Osteocyte (in vitro differentiated cells): ENCODE measurements around the gene MAP1B. TPM values are rescaled to one million over a fixed set of nuclear protein-coding genes. Genes with fewer than 3 reads are reported as not detected.

Experiments
- DNase-seq: peaks from one replicate; pipeline ENCODE4 v3.0.0; 2021; ENCODE audit warnings: mixed read lengths; ENCODE audit not compliant: unreplicated experiment; ENCODE audit errors: extremely low spot score
- H3K27ac Mint-ChIP-seq: one replicate; pipeline ENCODE4 v1.8.0; 2021; ENCODE audit warnings: mild to moderate bottlenecking, mixed read lengths; ENCODE audit not compliant: unreplicated experiment
- H3K27me3 Mint-ChIP-seq: one replicate; pipeline ENCODE4 v1.8.0; 2021; ENCODE audit warnings: mixed read lengths; ENCODE audit not compliant: unreplicated experiment
- H3K36me3 Mint-ChIP-seq: one replicate; pipeline ENCODE4 v1.8.0; 2021; ENCODE audit warnings: mixed read lengths; ENCODE audit not compliant: unreplicated experiment
- H3K4me1 Mint-ChIP-seq: one replicate; pipeline ENCODE4 v1.8.0; 2021; ENCODE audit warnings: mixed read lengths; ENCODE audit not compliant: unreplicated experiment
- H3K4me3 Mint-ChIP-seq: one replicate; pipeline ENCODE4 v1.8.0; 2021; ENCODE audit warnings: mild to moderate bottlenecking, moderate library complexity, mixed read lengths; ENCODE audit not compliant: unreplicated experiment
- H3K9me3 Mint-ChIP-seq: one replicate; pipeline ENCODE4 v1.8.0; 2021; ENCODE audit warnings: mixed read lengths; ENCODE audit not compliant: unreplicated experiment
- total RNA-seq: library from RNA; stranded (reverse); gene quantifications from 2 replicates; pipeline ENCODE4 v1.2.1, GENCODE V29; 2021
- TF ChIP-seq, protein P1 (sequence below): fragments of 200-600 bp; sonication (generic); IDR thresholded peaks from 2 replicates; pipeline ENCODE4 v1.5.0; 2021; ENCODE audit warnings: antibody characterized with exemption, mild to moderate bottlenecking, moderate library complexity

MAP1B gene
- total RNA-seq, 1 donor from 2014 or later = 189 TPM

DNA sequence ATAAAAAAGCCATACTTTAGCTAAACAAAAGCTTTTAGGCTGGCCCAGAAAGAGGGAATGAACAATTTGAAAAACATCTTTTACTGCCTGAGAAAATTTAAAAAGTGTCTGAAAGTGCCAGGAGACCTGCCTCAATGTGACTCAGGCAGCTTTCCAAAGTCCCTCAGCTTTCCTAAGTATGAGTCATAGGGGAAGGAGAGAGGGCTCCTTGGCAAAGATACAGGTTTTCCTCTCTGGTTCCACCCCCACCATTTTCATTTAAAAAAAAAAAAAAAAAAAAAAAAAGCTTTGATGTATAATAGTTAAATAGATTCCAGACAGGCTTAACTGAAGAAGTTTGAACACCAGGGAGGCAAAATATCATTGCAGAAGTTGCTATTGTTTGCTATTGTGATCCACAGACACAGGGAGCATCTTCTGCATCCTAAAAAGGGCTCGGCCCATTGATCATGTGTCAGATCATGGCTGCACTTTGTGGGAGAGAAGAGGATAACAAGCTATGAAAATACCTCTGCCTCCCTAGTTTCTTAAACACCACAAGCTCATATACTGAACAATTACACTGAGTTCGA is 141.2 kb downstream of the MAP1B start:
- no peaks in the 10 kb centered on the region for H3K27me3 Mint-ChIP-seq
- no peak for DNase-seq
- peak overlapping the region; percentile 44 for H3K4me3 Mint-ChIP-seq
- H3K4me1 Mint-ChIP-seq = peaks cover 89% of the 10 kb centered on the region
- H3K9me3 Mint-ChIP-seq = no peaks in the 10 kb centered on the region
- peaks cover 5% of the 10 kb centered on the region for H3K36me3 Mint-ChIP-seq
- peak overlapping the region; percentile 86 for H3K27ac Mint-ChIP-seq
- TF ChIP-seq, protein P1, sequence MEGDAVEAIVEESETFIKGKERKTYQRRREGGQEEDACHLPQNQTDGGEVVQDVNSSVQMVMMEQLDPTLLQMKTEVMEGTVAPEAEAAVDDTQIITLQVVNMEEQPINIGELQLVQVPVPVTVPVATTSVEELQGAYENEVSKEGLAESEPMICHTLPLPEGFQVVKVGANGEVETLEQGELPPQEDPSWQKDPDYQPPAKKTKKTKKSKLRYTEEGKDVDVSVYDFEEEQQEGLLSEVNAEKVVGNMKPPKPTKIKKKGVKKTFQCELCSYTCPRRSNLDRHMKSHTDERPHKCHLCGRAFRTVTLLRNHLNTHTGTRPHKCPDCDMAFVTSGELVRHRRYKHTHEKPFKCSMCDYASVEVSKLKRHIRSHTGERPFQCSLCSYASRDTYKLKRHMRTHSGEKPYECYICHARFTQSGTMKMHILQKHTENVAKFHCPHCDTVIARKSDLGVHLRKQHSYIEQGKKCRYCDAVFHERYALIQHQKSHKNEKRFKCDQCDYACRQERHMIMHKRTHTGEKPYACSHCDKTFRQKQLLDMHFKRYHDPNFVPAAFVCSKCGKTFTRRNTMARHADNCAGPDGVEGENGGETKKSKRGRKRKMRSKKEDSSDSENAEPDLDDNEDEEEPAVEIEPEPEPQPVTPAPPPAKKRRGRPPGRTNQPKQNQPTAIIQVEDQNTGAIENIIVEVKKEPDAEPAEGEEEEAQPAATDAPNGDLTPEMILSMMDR = no peak

DNA sequence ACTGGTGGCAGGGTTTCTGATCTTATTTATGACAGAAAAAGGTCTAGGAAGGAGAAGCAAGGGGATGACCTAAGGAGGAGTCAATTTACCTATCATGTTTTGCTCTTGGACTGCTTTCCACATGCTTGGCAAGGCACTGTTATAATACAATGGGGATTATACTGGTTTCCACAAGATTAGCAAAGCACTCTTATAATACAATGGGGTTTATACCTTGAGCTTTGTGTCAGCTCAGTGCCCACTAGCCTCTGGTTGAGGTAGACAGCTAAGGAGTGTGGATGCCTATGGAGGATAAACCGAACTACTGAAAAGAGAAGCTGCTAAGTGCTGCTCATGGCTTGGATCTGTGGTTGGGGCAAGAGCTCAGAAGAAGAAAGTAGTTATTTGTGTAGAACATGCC is 144.1 kb downstream of the MAP1B start:
- Mint-ChIP-seq H3K9me3 (no peaks in the 10 kb centered on the region), H3K4me3 (no peak overlapping the region), H3K4me1 (peaks cover 88% of the 10 kb centered on the region), H3K27me3 (no peaks in the 10 kb centered on the region), H3K36me3 (peaks cover 5% of the 10 kb centered on the region), H3K27ac (peak overlapping the region; percentile 93)
- TF ChIP-seq, protein P1 = no peak
- no peak for DNase-seq

DNA sequence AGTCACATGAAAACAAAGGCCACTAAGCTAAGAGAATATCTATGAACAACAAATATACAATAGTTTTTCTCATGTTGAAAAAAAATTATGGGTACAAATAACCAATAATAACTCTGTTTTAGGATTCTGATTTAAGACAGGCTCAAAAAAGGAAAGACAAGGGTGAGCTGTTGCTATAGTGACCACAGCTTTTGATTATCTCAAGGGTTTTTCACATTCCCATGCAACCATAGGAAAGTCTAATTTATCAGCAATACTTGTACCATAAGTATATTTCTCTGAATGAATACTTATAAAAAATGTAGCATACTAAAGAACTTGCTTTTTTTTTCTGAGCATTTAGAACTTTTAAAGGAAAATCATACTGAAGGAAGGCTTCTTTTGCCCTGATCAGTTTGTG is 144.7 kb downstream of the MAP1B start:
- no peak for DNase-seq
- peaks cover 87% of the 10 kb centered on the region for H3K4me1 Mint-ChIP-seq
- no peaks in the 10 kb centered on the region for H3K27me3 Mint-ChIP-seq
- TF ChIP-seq, protein P1 = no peak
- peaks cover 5% of the 10 kb centered on the region for H3K36me3 Mint-ChIP-seq
- H3K4me3 Mint-ChIP-seq = no peak overlapping the region
- H3K9me3 Mint-ChIP-seq = no peaks in the 10 kb centered on the region
- H3K27ac Mint-ChIP-seq = peak overlapping the region; percentile 93

DNA sequence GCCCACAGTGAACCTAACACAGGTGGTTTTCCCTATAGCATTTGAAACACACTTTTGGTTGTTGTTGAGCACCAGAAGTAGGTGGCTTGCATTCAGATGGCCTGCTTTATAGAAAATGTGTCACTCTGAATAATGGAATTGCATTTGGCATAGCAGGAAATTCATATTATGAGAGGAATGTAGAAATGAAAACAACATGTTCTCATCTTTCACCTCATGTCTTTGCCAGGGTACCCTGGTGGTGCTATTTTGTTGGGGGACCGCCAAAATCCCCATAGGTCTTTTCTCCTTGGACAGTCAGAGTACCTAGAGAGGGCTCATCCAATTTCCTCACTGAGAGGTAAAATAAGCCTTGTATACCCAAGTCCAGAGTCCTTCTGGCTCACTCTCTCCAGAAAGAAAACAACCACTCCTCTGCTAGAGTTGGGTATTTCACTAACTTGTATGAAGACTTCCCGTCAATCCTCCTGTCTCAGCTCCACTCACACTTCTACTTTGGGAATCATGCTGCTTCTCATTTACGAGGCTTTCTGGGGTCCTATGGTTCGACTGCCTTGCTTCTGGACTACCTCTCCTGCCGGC is 145.4 kb downstream of the MAP1B start:
- Mint-ChIP-seq H3K27ac (peak overlapping the region; percentile 93), H3K36me3 (peaks cover 5% of the 10 kb centered on the region), H3K4me3 (peak overlapping the region; percentile 34), H3K4me1 (peaks cover 84% of the 10 kb centered on the region), H3K9me3 (no peaks in the 10 kb centered on the region), H3K27me3 (no peaks in the 10 kb centered on the region)
- TF ChIP-seq, protein P1 = peak; percentile 10
- no peak for DNase-seq

DNA sequence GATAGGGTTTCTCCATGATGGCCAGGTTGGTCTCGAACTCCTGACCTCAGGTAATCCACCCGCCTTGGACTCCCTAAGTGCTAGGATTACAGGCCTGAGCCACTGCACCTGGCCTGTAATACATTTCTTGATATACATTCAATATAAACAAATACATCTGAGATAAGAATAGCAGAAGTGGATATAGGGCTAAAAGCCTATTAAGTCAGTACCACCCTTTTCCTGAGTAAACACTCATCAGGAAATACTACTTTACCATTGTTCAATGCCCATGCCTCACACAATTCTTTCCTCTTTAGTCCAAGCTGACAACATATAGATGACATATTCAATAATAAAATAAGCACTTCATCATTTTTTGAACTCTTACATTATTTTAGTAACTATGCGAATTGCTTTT is 148.0 kb downstream of the MAP1B start:
- H3K36me3 Mint-ChIP-seq = peaks cover 3% of the 10 kb centered on the region
- H3K9me3 Mint-ChIP-seq = no peaks in the 10 kb centered on the region
- TF ChIP-seq, protein P1 = no peak
- H3K4me1 Mint-ChIP-seq = peaks cover 68% of the 10 kb centered on the region
- no peak overlapping the region for H3K27ac Mint-ChIP-seq
- no peak for DNase-seq
- H3K4me3 Mint-ChIP-seq = no peak overlapping the region
- no peaks in the 10 kb centered on the region for H3K27me3 Mint-ChIP-seq
